ENCODE data around the gene AMBRA1. TPM values are rescaled to one million over a fixed set of nuclear protein-coding genes. Genes with fewer than 3 reads are reported as not detected.
A peak's percentile ranks its signal among the peaks of the same experiment; 100 is the strongest.

The AMBRA1 gene
- total RNA-seq, 6 experiments from 2014 or later = 23.2 to 25.9 (median 24.4) TPM

DNA sequence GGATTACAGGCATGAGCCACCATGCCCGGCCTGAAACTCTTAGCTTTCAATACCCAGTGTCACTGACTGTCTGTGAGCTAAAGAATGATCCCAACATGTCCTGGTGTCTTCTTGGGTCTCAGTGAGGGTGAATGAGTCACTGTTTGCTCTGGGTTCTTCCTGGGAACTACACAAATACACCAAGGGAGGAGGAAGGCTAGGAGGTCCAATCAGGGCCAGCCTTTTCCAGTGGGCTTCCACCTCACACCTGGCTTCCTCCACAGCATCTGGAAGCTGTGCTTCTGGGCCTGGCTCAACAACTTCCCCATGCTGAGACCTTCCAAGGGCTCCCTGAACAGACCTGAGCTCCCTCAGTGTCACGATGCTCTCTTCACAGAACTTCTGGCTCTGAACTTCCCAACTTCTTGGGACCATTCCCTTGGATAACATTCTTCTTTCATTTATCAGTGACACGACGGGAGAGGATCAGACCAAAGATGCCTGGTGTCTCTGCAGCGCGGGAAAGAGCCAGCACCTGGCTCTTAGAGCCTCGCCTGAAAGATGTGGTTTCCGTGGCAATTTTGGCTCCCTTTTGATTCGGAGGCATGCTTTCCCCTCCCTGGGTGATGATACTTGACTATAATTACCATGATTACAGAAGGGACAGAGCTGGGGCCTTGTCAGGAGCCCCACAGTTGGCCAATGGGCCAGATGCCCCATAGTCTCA, 179.9 kb downstream of the AMBRA1 start:
- H3K4me3 Mint-ChIP-seq = no peak overlapping the region
- DNase-seq = no peak
- no peaks in the 10 kb centered on the region; the same call in 1 of the 2 replicates for H3K27me3 Mint-ChIP-seq (ENCODE audit: insufficient read depth)
- TF ChIP-seq, protein P1, sequence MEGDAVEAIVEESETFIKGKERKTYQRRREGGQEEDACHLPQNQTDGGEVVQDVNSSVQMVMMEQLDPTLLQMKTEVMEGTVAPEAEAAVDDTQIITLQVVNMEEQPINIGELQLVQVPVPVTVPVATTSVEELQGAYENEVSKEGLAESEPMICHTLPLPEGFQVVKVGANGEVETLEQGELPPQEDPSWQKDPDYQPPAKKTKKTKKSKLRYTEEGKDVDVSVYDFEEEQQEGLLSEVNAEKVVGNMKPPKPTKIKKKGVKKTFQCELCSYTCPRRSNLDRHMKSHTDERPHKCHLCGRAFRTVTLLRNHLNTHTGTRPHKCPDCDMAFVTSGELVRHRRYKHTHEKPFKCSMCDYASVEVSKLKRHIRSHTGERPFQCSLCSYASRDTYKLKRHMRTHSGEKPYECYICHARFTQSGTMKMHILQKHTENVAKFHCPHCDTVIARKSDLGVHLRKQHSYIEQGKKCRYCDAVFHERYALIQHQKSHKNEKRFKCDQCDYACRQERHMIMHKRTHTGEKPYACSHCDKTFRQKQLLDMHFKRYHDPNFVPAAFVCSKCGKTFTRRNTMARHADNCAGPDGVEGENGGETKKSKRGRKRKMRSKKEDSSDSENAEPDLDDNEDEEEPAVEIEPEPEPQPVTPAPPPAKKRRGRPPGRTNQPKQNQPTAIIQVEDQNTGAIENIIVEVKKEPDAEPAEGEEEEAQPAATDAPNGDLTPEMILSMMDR (IDR thresholded peaks at IDR 0.05) = no peak
- no peaks in the 10 kb centered on the region for H3K9me3 Mint-ChIP-seq
- peaks cover 9% of the 10 kb centered on the region; the same call in 1 of the 2 replicates for H3K4me1 Mint-ChIP-seq (ENCODE audit: low read depth)
- peaks cover 15% of the 10 kb centered on the region for H3K36me3 Mint-ChIP-seq (ENCODE audit: low read depth)
- peak overlapping the region; percentile 43; the same call in 1 of the 2 replicates for H3K27ac Mint-ChIP-seq

DNA sequence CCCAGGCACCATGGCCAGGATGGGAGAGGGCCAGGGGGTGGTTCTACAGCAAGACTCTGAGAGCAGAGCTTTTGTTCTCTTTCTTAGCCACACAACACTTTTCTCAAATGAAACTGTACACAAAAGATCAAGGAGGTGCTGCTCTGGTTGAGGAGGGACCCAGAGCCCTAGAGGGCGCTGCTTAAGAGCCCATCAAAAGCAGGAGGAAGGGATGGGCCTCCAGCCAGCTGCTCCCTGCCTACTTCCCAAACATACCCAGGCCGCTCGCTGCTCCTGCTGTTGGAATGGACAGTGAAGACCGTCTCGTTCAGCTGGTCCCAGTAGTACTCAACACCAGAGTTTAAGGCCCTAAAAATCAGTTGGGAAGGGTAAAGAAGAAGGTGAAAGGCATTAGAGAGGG, 183.8 kb downstream of the AMBRA1 start:
- H3K27ac Mint-ChIP-seq = no peak overlapping the region
- DNase-seq = no peak
- no peaks in the 10 kb centered on the region; the same call in none of the 2 replicates for H3K27me3 Mint-ChIP-seq (ENCODE audit: insufficient read depth)
- H3K36me3 Mint-ChIP-seq (ENCODE audit: low read depth) = peaks cover 14% of the 10 kb centered on the region; the same call in 1 of the 2 replicates
- TF ChIP-seq, protein P1 (IDR thresholded peaks at IDR 0.05) = peak; percentile 36; the same call in 1 of the 2 replicates
- H3K4me3 Mint-ChIP-seq = no peak overlapping the region
- peaks cover 13% of the 10 kb centered on the region for H3K4me1 Mint-ChIP-seq (ENCODE audit: low read depth)
- no peaks in the 10 kb centered on the region for H3K9me3 Mint-ChIP-seq

DNA sequence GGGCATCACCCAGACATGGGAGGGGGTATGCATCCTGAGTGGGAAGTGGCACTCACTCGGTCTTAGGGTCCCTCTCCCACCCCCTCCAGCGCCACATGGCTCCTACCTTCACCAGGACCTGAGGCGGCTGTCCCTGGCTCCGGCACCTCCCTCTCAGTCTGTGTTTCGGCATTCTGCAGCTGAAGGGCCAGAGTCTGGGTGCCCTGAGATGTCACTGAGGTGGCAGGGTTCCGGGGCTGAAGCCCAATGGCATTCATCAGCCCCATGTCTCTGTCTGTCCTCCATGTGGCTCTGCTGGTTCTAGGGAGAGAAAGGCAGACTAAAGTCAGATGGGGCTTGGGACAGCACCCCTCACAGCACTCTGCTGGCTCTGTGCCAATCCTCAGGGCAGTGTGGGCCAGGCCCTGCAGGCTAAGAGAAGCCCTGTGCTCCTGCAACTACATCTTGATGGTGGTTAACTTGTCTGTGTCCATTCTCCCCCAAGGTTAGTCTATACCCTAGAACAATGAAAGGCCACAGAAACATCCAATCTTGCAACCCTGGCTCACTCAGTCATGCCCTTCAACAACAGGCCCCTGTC, 185.3 kb downstream of the AMBRA1 start:
- H3K4me3 Mint-ChIP-seq = no peak overlapping the region
- H3K36me3 Mint-ChIP-seq (ENCODE audit: low read depth) = 0 out of 2 replicates have a peak, but pooled peaks cover 3% of the 10 kb centered on the region
- H3K9me3 Mint-ChIP-seq = no peaks in the 10 kb centered on the region

DNA sequence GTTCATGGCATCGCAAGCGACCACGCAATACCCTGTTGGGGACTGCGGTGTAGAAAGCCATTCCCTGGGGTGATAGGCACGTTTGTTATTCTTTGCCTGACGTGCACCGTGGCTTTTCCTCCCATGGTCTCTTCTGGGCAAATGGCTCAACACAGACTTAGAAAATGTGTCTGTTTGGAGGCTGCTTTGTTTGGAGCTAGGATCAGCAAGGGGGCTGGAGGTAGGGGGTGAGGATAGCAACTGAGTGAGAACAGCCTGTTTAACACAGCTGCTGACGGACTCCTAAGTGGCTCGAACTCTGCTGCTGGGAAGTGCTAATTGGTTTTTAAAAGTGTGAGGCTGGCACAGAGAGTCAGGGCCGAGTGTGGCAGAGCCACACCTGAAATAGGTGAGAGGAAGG, 186.2 kb downstream of the AMBRA1 start:
- TF ChIP-seq, protein P1 (IDR thresholded peaks at IDR 0.05) = no peak
- H3K27me3 Mint-ChIP-seq (ENCODE audit: insufficient read depth) = no peaks in the 10 kb centered on the region; the same call in none of the 2 replicates
- 0 out of 2 replicates have a peak, but pooled peaks cover 12% of the 10 kb centered on the region for H3K36me3 Mint-ChIP-seq (ENCODE audit: low read depth)
- DNase-seq = no peak
- H3K4me1 Mint-ChIP-seq (ENCODE audit: low read depth) = peaks cover 16% of the 10 kb centered on the region
- H3K4me3 Mint-ChIP-seq = no peak overlapping the region
- peak overlapping the region; percentile 42; the same call in 1 of the 2 replicates for H3K27ac Mint-ChIP-seq
- no peaks in the 10 kb centered on the region for H3K9me3 Mint-ChIP-seq

More for the DNA sequence above, 185.3 kb downstream of the AMBRA1 start:
- Mint-ChIP-seq H3K27ac (no peak overlapping the region), H3K27me3 (ENCODE audit: insufficient read depth) (no peaks in the 10 kb centered on the region; the same call in none of the 2 replicates), H3K4me1 (ENCODE audit: low read depth) (peaks cover 17% of the 10 kb centered on the region)
- TF ChIP-seq, protein P1 (IDR thresholded peaks at IDR 0.05) = no peak
- DNase-seq = no peak

DNA sequence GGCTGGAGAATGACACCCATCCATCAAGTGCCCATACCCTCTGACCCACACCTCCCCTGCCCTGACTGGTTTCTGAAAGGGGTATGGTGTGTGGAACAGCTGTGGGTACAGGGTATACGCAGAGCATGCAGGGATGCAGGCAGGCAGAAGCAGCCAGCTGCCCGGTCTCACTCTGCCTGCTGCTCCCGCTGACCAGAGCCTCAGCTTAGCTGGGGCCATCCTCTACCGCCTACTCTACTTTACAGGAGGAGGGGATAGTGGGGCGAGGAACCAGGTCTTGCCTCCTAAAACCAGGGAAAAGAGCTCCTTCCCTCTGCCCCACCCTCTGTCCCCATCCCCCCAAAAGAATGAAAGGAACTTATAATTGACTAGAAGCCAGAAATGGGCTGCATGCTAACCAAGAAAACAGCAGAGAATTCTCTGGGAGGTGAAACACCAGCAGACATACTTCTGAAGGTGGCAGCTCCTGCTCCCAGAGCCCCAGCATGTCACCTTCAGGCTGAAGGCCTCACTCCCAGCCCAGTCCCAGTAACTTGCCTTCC, 189.3 kb downstream of the AMBRA1 start:
- peak overlapping the region; percentile 30; the same call in 1 of the 2 replicates for H3K4me3 Mint-ChIP-seq
- TF ChIP-seq, protein P1 (IDR thresholded peaks at IDR 0.05) = no peak
- H3K27ac Mint-ChIP-seq = peak overlapping the region; percentile 42
- H3K4me1 Mint-ChIP-seq (ENCODE audit: low read depth) = peaks cover 16% of the 10 kb centered on the region
- H3K36me3 Mint-ChIP-seq (ENCODE audit: low read depth) = 0 out of 2 replicates have a peak, but pooled peaks cover 13% of the 10 kb centered on the region
- peaks cover 1% of the 10 kb centered on the region for H3K27me3 Mint-ChIP-seq (ENCODE audit: insufficient read depth)
- no peak for DNase-seq
- H3K9me3 Mint-ChIP-seq = no peaks in the 10 kb centered on the region

All from HFFc6 (cell line).